ENCODE measurements around the gene TIAM1.

Gene TIAM1

DNA sequence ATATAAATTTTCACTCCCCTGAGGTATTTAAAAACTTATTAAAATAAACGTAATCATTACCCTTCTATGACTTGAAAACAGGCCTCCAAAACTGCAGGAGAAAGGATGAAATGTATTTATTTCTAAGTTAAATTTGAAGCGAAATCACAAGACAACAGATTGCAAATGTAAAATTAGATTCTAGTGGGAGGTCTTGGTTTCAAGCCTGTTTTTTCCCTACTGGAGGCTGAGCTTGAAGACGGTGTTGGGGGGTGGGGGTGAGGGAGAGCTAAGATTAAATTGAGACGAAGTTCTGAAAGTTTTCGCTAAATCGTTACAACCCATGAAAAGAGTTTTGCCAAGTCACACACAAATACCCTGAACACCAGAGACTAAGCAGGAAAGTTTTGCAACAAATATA lies 68.2 kb downstream of the TIAM1 start:
- Histone ChIP-seq H3K36me3 (no peaks in the 10 kb centered on the region), H3K4me1 (no peaks in the 10 kb centered on the region), H3K4me3 (ENCODE audit: low read depth, low read length) (no peak overlapping the region), H3K27me3 (no peaks in the 10 kb centered on the region), H3K9me3 (no peaks in the 10 kb centered on the region)
- TF ChIP-seq CTCF (IDR thresholded peaks at IDR 0.05; ENCODE audit: low read depth, low read length) = no peak
- DNase-seq = no peak

- TF ChIP-seq CTCF (IDR thresholded peaks at IDR 0.05; ENCODE audit: low read depth, low read length) = no peak
- Histone ChIP-seq H3K4me1 (no peaks in the 10 kb centered on the region), H3K4me3 (ENCODE audit: low read depth, low read length) (no peak overlapping the region), H3K27me3 (no peaks in the 10 kb centered on the region), H3K36me3 (no peaks in the 10 kb centered on the region), H3K9me3 (no peaks in the 10 kb centered on the region)
- no peak for DNase-seq
Measured at GRCh38 chr21:31273278-31273677, 70.8 kb downstream of the TIAM1 start.

DNA sequence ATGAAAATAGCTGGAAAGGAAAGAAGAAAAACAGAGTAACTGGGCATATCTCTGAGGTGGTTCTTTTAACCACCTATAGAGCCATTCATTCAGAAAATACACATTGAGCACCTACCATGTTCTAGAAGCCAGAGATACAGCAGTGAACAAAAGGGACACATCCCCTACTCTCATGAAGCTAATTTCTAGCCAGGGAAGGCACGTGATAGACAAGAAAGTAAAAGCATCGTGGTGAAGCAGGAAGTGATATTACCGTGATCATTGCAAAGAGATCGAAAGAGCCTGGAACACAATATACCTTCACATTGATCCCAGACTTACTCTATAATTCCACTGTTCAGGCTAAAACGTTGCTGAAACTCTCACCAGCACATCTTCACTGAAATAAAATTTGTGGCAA lies 76.0 kb downstream of the TIAM1 start:
- H3K4me1 ChIP-seq = no peaks in the 10 kb centered on the region
- no peaks in the 10 kb centered on the region for H3K36me3 ChIP-seq
- H3K27me3 ChIP-seq = no peaks in the 10 kb centered on the region
- H3K4me3 ChIP-seq (ENCODE audit: low read depth, low read length) = no peak overlapping the region
- DNase-seq = no peak
- no peaks in the 10 kb centered on the region for H3K9me3 ChIP-seq
- TF ChIP-seq CTCF (IDR thresholded peaks at IDR 0.05; ENCODE audit: low read depth, low read length) = no peak

DNA sequence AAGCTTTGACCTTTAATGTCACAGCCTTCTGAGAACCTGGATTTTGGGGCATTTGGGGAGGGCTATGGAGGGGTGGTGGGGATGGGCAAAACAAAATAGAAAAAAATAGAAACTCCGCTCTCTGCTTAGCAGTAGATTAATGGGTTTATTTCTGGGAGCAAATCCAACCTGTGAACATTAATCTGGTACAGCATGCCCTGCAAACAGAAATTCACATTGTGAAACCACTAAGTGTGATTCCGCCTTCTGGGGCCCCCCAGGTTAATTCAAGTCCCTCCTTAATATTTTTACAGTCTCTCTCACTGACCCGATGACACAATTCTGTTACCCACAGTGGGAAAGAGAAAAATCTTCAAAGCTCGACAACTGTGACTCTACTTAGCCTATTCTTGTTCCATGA lies 76.4 kb downstream of the TIAM1 start:
- H3K27me3 ChIP-seq = no peaks in the 10 kb centered on the region
- DNase-seq = no peak
- H3K36me3 ChIP-seq = no peaks in the 10 kb centered on the region
- H3K9me3 ChIP-seq = no peaks in the 10 kb centered on the region
- no peak overlapping the region for H3K4me3 ChIP-seq (ENCODE audit: low read depth, low read length)
- no peaks in the 10 kb centered on the region for H3K4me1 ChIP-seq
- TF ChIP-seq CTCF (IDR thresholded peaks at IDR 0.05; ENCODE audit: low read depth, low read length) = no peak

DNA sequence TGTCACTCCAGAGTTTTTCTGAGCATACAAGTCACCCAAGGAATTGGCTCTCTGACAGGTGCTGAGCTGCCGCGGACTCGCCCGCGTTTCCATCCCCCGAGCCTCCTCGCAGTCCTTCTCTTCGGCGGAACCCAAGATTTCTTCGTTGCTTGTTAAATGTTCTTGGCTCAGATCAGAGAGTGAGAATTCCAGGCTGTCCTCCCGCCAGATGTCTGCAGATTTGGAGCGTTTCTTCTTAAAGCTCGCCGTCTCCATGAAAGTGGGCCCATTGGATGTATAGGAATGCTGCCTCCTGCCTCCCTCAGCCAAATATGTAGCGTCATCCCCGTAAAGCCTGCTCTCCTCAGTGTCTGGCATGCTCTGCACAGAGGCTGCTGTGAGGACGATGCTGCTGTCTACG lies 77.8 kb downstream of the TIAM1 start:
- Histone ChIP-seq H3K4me1 (no peaks in the 10 kb centered on the region), H3K9me3 (no peaks in the 10 kb centered on the region), H3K36me3 (no peaks in the 10 kb centered on the region), H3K4me3 (ENCODE audit: low read depth, low read length) (no peak overlapping the region), H3K27me3 (no peaks in the 10 kb centered on the region)
- no peak for DNase-seq
- no peak for TF ChIP-seq CTCF (IDR thresholded peaks at IDR 0.05; ENCODE audit: low read depth, low read length)

GRCh38 chr21:31265366-31266013 lies 78.6 kb downstream of the TIAM1 start:
- H3K27me3 ChIP-seq = no peaks in the 10 kb centered on the region
- H3K4me3 ChIP-seq (ENCODE audit: low read depth, low read length) = no peak overlapping the region
- TF ChIP-seq CTCF (IDR thresholded peaks at IDR 0.05; ENCODE audit: low read depth, low read length) = no peak
- no peak for DNase-seq
- H3K9me3 ChIP-seq = no peaks in the 10 kb centered on the region
- H3K36me3 ChIP-seq = no peaks in the 10 kb centered on the region
- no peaks in the 10 kb centered on the region for H3K4me1 ChIP-seq

Measured in BE2C (cell line).